Right lobe of liver (tissue), 4 donors: ENCODE results near the gene ARID4B.

Experiments used
- CTCF ChIP-seq, 4 donors: fragments of 200-600 bp in 3 of 4; fragments of 450-650 bp in 1 of 4; IDR thresholded peaks; one replicate each; pipeline versions ENCODE4 v1.5.1 to v1.8.0; 2016 to 2022; ENCODE audit warnings: antibody characterized with exemption in 4 of 4, mild to moderate bottlenecking in 2 of 4
- POLR2A ChIP-seq: fragments of 450-650 bp; IDR thresholded peaks from one replicate; pipeline ENCODE4 v1.6.1; 2017; ENCODE audit warnings: antibody characterized with exemption, mild to moderate bottlenecking
- donor health status: DM: no; HTN: no; CAD: no.
- donor health status: DM: no; HTN: no; CAD: no.
- donor health status: DM: no; HTN: yes; CAD: no.

GRCh38 chr1:235367000-235367908, 39.3 kb upstream of the ARID4B start, which contains the start of gene TBCE:
- TF ChIP-seq CTCF (IDR thresholded peaks at IDR 0.05) (peak in 1 of 4 donors; percentile 10), POLR2A (peak; percentile 88)
